GM21717 (cell line): ENCODE results near the gene MAB21L4.

ENCODE experiments used
- ATAC-seq: cut with Tn5 transposase; IDR thresholded peaks from one replicate; pipeline ENCODE4 v1.9.1; 2021; ENCODE audit warnings: mild to moderate bottlenecking, moderate library complexity; ENCODE audit not compliant: unreplicated experiment

Gene MAB21L4

GRCh38 chr2:240884745-240885144 lies 11.2 kb downstream of the MAB21L4 start:
- ATAC-seq, result no peak

- no peak for ATAC-seq
Measured at GRCh38 chr2:240884221-240884620, 11.7 kb downstream of the MAB21L4 start.

GRCh38 chr2:240881913-240882312 lies 14.0 kb downstream of the MAB21L4 start:
- no peak for ATAC-seq

GRCh38 chr2:240879105-240879504 lies 16.9 kb downstream of the MAB21L4 start:
- no peak for ATAC-seq

- no peak for ATAC-seq
Measured at GRCh38 chr2:240878341-240878936, 17.5 kb downstream of the MAB21L4 start.

- ATAC-seq, result no peak
Measured at GRCh38 chr2:240877460-240878340, 18.3 kb downstream of the MAB21L4 start.

- no peak for ATAC-seq
Measured at GRCh38 chr2:240876475-240877251, 19.3 kb downstream of the MAB21L4 start.

- no peak for ATAC-seq
Measured at GRCh38 chr2:240876035-240876474, 19.9 kb downstream of the MAB21L4 start.

GRCh38 chr2:240875228-240876034 lies 20.5 kb downstream of the MAB21L4 start:
- no peak for ATAC-seq

- no peak for ATAC-seq
Measured at GRCh38 chr2:240874715-240875227, 21.2 kb downstream of the MAB21L4 start.

GRCh38 chr2:240873805-240874714 lies 21.9 kb downstream of the MAB21L4 start:
- ATAC-seq, result no peak

- no peak for ATAC-seq
Measured at GRCh38 chr2:240873098-240873788, 22.7 kb downstream of the MAB21L4 start.

GRCh38 chr2:240872317-240873097 lies 23.4 kb downstream of the MAB21L4 start:
- ATAC-seq, result no peak

GRCh38 chr2:240871071-240871958 lies 24.6 kb downstream of the MAB21L4 start:
- ATAC-seq, result no peak

- no peak for ATAC-seq
Measured at GRCh38 chr2:240869956-240870875, 25.7 kb downstream of the MAB21L4 start.
